ENCODE data around the gene RNGTT. TPM values are rescaled to one million over a fixed set of nuclear protein-coding genes. Genes with fewer than 3 reads are reported as not detected.

Gene RNGTT
- total RNA-seq, 3 donors from 2014 or later: 9.1 to 30.3 (median 22.6) TPM

GRCh38 chr6:88823998-88824397, 139.4 kb downstream of the RNGTT start:
- intact Hi-C loops (cut with DNase I; ENCODE audit: low total_unique reads): no loop called here
- no peak for DNase-seq (ENCODE audit: low spot score in 2 of 2)
- Histone ChIP-seq H3K9me3 (no peaks in the 10 kb centered on the region), H3K36me3 (no peaks in the 10 kb centered on the region), H3K27me3 (no peaks in the 10 kb centered on the region), H3K27ac (no peak overlapping the region), H3K4me3 (no peak overlapping the region), H3K4me1 (no peaks in the 10 kb centered on the region)
- TF ChIP-seq POLR2AphosphoS5 (IDR thresholded peaks at IDR 0.05) (no peak), POLR2A (IDR thresholded peaks at IDR 0.05) (no peak)
- TF ChIP-seq, protein P1, sequence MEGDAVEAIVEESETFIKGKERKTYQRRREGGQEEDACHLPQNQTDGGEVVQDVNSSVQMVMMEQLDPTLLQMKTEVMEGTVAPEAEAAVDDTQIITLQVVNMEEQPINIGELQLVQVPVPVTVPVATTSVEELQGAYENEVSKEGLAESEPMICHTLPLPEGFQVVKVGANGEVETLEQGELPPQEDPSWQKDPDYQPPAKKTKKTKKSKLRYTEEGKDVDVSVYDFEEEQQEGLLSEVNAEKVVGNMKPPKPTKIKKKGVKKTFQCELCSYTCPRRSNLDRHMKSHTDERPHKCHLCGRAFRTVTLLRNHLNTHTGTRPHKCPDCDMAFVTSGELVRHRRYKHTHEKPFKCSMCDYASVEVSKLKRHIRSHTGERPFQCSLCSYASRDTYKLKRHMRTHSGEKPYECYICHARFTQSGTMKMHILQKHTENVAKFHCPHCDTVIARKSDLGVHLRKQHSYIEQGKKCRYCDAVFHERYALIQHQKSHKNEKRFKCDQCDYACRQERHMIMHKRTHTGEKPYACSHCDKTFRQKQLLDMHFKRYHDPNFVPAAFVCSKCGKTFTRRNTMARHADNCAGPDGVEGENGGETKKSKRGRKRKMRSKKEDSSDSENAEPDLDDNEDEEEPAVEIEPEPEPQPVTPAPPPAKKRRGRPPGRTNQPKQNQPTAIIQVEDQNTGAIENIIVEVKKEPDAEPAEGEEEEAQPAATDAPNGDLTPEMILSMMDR (IDR thresholded peaks at IDR 0.05): no peak

- no peak overlapping the region for H3K4me3 ChIP-seq
- no peaks in the 10 kb centered on the region for H3K9me3 ChIP-seq
- H3K27ac ChIP-seq: no peak overlapping the region
- DNase-seq (ENCODE audit: low spot score in 2 of 2): no peak
- H3K27me3 ChIP-seq: no peaks in the 10 kb centered on the region
- TF ChIP-seq POLR2AphosphoS5 (IDR thresholded peaks at IDR 0.05): no peak
- TF ChIP-seq, protein P1 (IDR thresholded peaks at IDR 0.05): no peak
- no peak for TF ChIP-seq POLR2A (IDR thresholded peaks at IDR 0.05)
- no peaks in the 10 kb centered on the region for H3K36me3 ChIP-seq
- H3K4me1 ChIP-seq: no peaks in the 10 kb centered on the region
- intact Hi-C loops (cut with DNase I; ENCODE audit: low total_unique reads): no loop called here
These were observed 147.9 kb downstream of the RNGTT start for GRCh38 chr6:88815491-88815890.

DNA sequence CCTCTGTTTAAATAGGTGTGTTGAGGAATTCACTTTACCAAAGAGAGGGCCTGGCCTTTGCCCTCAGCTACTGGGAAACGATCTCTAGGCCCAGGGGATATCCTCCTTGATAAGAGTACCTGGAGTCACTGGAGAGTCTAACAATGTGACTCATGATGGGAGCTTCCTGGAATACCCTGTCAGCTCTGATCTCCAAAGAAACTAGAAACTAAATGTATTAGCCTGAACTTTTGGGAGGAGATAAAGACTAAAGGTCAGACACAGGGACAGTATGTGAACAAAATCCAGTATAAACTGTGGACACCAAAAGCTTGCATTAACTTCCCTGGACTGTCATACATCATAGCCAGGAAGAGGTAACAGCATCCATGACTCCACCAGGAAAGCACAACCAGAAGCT, 148.5 kb downstream of the RNGTT start:
- TF ChIP-seq POLR2A (IDR thresholded peaks at IDR 0.05) (no peak), POLR2AphosphoS5 (IDR thresholded peaks at IDR 0.05) (no peak)
- TF ChIP-seq, protein P1 (IDR thresholded peaks at IDR 0.05): no peak
- H3K9me3 ChIP-seq: no peaks in the 10 kb centered on the region
- DNase-seq (ENCODE audit: low spot score in 2 of 2): no peak
- H3K27me3 ChIP-seq: no peaks in the 10 kb centered on the region
- no peaks in the 10 kb centered on the region for H3K36me3 ChIP-seq
- no peak overlapping the region for H3K4me3 ChIP-seq
- intact Hi-C loops (cut with DNase I; ENCODE audit: low total_unique reads): no loop called here
- no peak overlapping the region for H3K27ac ChIP-seq
- no peaks in the 10 kb centered on the region for H3K4me1 ChIP-seq

GRCh38 chr6:88813045-88813444, 150.4 kb downstream of the RNGTT start:
- Histone ChIP-seq H3K27ac (no peak overlapping the region), H3K36me3 (no peaks in the 10 kb centered on the region), H3K9me3 (no peaks in the 10 kb centered on the region), H3K4me3 (no peak overlapping the region), H3K4me1 (no peaks in the 10 kb centered on the region), H3K27me3 (no peaks in the 10 kb centered on the region)
- no peak for TF ChIP-seq POLR2A (IDR thresholded peaks at IDR 0.05)
- TF ChIP-seq, protein P1 (IDR thresholded peaks at IDR 0.05): no peak
- no peak for TF ChIP-seq POLR2AphosphoS5 (IDR thresholded peaks at IDR 0.05)
- intact Hi-C loops (cut with DNase I; ENCODE audit: low total_unique reads): no loop called here
- no peak for DNase-seq (ENCODE audit: low spot score in 2 of 2)

- Histone ChIP-seq H3K9me3 (no peaks in the 10 kb centered on the region), H3K4me1 (no peaks in the 10 kb centered on the region), H3K36me3 (no peaks in the 10 kb centered on the region), H3K27ac (no peak overlapping the region), H3K27me3 (no peaks in the 10 kb centered on the region), H3K4me3 (no peak overlapping the region)
- no peak for DNase-seq (ENCODE audit: low spot score in 2 of 2)
- intact Hi-C loops (cut with DNase I; ENCODE audit: low total_unique reads): no loop called here
- no peak for TF ChIP-seq POLR2AphosphoS5 (IDR thresholded peaks at IDR 0.05)
- TF ChIP-seq, protein P1 (IDR thresholded peaks at IDR 0.05): no peak
- no peak for TF ChIP-seq POLR2A (IDR thresholded peaks at IDR 0.05)
These were observed 152.7 kb downstream of the RNGTT start for GRCh38 chr6:88810701-88811100.
